SK-N-SH treated with all-trans-retinoic acid at 6 μM for 48 hours (cell line): ENCODE measurements around the gene CCBE1.

ENCODE experiments used
- ATAC-seq: fragments of 200-7000 bp; cut with Tn5 transposase; 3 replicates; pipeline ENCODE4 v1.9.1; 2020; ENCODE audit warnings: mild to moderate bottlenecking, moderate library complexity
- ARNTL ChIP-seq: fragments of 450-650 bp; formaldehyde crosslinking; IDR thresholded peaks from 2 replicates; pipeline ENCODE4 v1.5.0; 2020; ENCODE audit warnings: low read depth, mild to moderate bottlenecking, moderate library complexity, borderline replicate concordance
- BACH2 ChIP-seq: fragments of 250-450 bp; sonication (Bioruptor Pico); IDR thresholded peaks from 2 replicates; pipeline ENCODE4 v1.9.0; 2021; ENCODE audit warnings: mild to moderate bottlenecking, borderline replicate concordance
- CREB5 ChIP-seq: fragments of 250-450 bp; sonication (Bioruptor Pico); IDR thresholded peaks from 2 replicates; pipeline ENCODE4 v1.5.1; 2020; ENCODE audit warnings: low read depth, mild to moderate bottlenecking, moderate library complexity
- CSRNP3 ChIP-seq: fragments of 250-450 bp; sonication (Bioruptor Pico); IDR thresholded peaks from 2 replicates; pipeline ENCODE4 v1.5.1; 2021; ENCODE audit warnings: mild to moderate bottlenecking, moderate library complexity
- ESRRG ChIP-seq: fragments of 250-450 bp; sonication (Bioruptor Pico); IDR thresholded peaks from 2 replicates; pipeline ENCODE4 v1.6.1; 2021; ENCODE audit warnings: mild to moderate bottlenecking
- GLIS3 ChIP-seq: fragments of 250-450 bp; sonication (Bioruptor Pico); IDR thresholded peaks from 2 replicates; pipeline ENCODE4 v1.5.0; 2020; ENCODE audit warnings: mild to moderate bottlenecking, moderate library complexity
- ISL1 ChIP-seq: fragments of 250-450 bp; sonication (Bioruptor Pico); IDR thresholded peaks from 2 replicates; pipeline ENCODE4 v2.1.2; 2022; ENCODE audit warnings: mild to moderate bottlenecking, moderate library complexity
- OSR1 ChIP-seq: fragments of 250-450 bp; sonication (Bioruptor Pico); IDR thresholded peaks from 2 replicates; pipeline ENCODE4 v1.8.0; 2022; ENCODE audit warnings: moderate library complexity, mild to moderate bottlenecking, inconsistent platforms
- PPARA ChIP-seq: fragments of 250-450 bp; sonication (Bioruptor Pico); IDR thresholded peaks from 2 replicates; pipeline ENCODE4 v1.5.0; 2020; ENCODE audit warnings: mild to moderate bottlenecking, borderline replicate concordance
- RARB ChIP-seq: fragments of 250-450 bp; sonication (Bioruptor Pico); IDR thresholded peaks from 2 replicates; pipeline ENCODE4 v1.8.0; 2021; ENCODE audit warnings: mild to moderate bottlenecking, moderate library complexity
- TCF4 ChIP-seq: fragments of 250-450 bp; sonication (Bioruptor Pico); IDR thresholded peaks from 2 replicates; pipeline ENCODE4 v1.8.0; 2021; ENCODE audit warnings: mild to moderate bottlenecking, moderate library complexity, borderline replicate concordance
- TOX ChIP-seq: fragments of 250-450 bp; sonication (Bioruptor Pico); IDR thresholded peaks from 2 replicates; pipeline ENCODE4 v1.8.0; 2021; ENCODE audit warnings: mild to moderate bottlenecking, moderate library complexity, borderline replicate concordance
- TSHZ2 ChIP-seq: fragments of 250-450 bp; sonication (Bioruptor Pico); IDR thresholded peaks from 2 replicates; pipeline ENCODE4 v1.5.0; 2020; ENCODE audit warnings: mild to moderate bottlenecking, moderate library complexity
- ZC3H10 ChIP-seq: fragments of 250-450 bp; sonication (Bioruptor Pico); IDR thresholded peaks from 2 replicates; pipeline ENCODE4 v1.5.1; 2021; ENCODE audit warnings: mild to moderate bottlenecking, moderate library complexity
- ZFP3 ChIP-seq: fragments of 250-450 bp; sonication (Bioruptor Pico); IDR thresholded peaks from 2 replicates; pipeline ENCODE4 v1.5.0; 2020; ENCODE audit warnings: mild to moderate bottlenecking, moderate library complexity
- ZFP30 ChIP-seq: fragments of 450-650 bp; formaldehyde crosslinking; IDR thresholded peaks from 2 replicates; pipeline ENCODE4 v1.5.0; 2022; ENCODE audit warnings: mild to moderate bottlenecking, moderate library complexity
- ZNF565 ChIP-seq: fragments of 450-650 bp; formaldehyde crosslinking; conservative IDR thresholded peaks from 2 replicates; pipeline ENCODE4 v1.5.0; 2020; ENCODE audit warnings: low read depth, mild to moderate bottlenecking, moderate library complexity
- ZNF70 ChIP-seq: fragments of 450-650 bp; formaldehyde crosslinking; IDR thresholded peaks from 2 replicates; pipeline ENCODE4 v1.5.0; 2020; ENCODE audit warnings: mild to moderate bottlenecking, moderate library complexity
- TF ChIP-seq, protein P1 (sequence below): fragments of 250-450 bp; sonication (Bioruptor Pico); IDR thresholded peaks from 2 replicates; pipeline ENCODE4 v1.8.0; 2020; ENCODE audit warnings: mild to moderate bottlenecking, moderate library complexity, borderline replicate concordance

Gene CCBE1

DNA sequence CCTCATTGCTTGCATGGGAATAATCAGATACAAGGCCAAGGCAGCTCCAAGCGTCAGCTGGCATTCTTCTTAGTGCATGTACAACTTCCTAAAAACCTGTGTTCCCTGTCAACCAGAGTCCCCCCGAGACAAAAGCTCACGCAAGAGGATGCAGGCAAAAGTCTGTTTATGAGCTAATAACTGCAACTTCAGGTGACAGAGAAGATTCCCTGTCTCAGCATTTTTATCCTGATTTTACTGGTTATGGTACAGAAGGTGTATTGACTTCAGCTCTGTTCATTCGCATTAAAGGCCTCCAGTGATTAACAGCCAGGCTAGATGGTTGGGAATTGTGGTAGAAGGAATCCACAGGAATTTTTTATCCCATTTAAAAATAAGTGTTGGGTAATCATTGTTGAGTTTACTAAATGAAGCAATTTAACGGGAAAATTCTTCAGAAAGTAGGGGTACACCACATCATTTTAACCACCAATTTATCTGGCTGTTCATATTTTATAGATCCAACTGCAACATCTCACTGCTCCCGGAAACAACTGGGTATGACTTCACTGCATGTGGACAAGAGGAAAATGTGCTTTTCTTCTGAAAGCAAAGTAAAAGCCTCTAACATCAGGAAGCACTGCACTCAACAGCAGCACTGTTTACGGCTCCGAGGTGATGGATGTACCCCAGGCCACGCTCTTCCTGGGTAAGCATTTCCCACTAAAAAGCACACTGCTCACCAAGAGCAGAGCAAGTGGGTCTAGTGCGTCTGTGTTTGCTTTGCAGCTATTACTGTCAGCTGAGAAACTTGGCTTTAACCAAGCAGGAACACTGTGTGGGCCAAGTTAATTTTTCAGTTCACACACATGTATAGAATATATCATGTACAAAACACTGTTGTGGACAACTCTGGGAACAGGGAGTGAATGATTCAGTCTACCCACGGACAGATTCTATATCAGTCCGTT is 31.9 kb downstream of the CCBE1 start (continued):
- TF ChIP-seq ZNF70 (CRISPR knock-in tag): no peak

DNA sequence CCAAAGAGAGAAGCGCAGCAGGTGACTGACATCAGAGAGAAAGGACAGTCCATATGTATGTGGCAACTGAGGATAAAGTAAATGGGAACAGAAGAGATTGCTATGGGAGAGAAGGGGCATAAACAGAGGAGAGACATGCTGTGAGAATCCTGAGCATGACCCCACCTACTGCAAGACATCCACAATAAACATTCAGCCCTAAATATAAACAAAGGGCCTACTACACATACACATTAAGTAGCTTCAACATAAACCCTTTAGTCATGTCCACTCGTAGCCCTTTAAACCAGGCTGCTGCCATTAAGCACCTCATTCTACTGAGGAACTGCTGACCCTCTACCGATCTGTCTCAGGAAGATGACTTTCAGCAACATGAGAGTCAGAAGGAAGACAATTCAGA is 32.9 kb downstream of the CCBE1 start:
- ATAC-seq: no peak
- TF ChIP-seq CREB5 (CRISPR knock-in tag) (no peak), ZNF70 (CRISPR knock-in tag) (no peak), ZFP3 (CRISPR knock-in tag) (no peak), ZFP30 (CRISPR knock-in tag) (no peak), TSHZ2 (no peak), BACH2 (CRISPR knock-in tag) (no peak), TCF4 (CRISPR knock-in tag) (no peak), ISL1 (no peak), CSRNP3 (no peak), PPARA (CRISPR knock-in tag) (no peak)

- no peak for ATAC-seq
Measured at GRCh38 chr18:59663096-59663495, 34.1 kb downstream of the CCBE1 start.

More at GRCh38 chr18:59663096-59663495, 34.1 kb downstream of the CCBE1 start:
- TF ChIP-seq ZFP30 (CRISPR knock-in tag) (no peak), RARB (no peak), GLIS3 (CRISPR knock-in tag) (no peak), PPARA (CRISPR knock-in tag) (no peak), ARNTL (CRISPR knock-in tag) (no peak), CSRNP3 (no peak), ESRRG (CRISPR knock-in tag) (no peak), ISL1 (no peak), ZNF565 (CRISPR knock-in tag) (no peak), OSR1 (CRISPR knock-in tag) (no peak), ZC3H10 (CRISPR knock-in tag) (no peak), TOX (CRISPR knock-in tag) (no peak), TCF4 (CRISPR knock-in tag) (no peak)
- TF ChIP-seq, protein P1, sequence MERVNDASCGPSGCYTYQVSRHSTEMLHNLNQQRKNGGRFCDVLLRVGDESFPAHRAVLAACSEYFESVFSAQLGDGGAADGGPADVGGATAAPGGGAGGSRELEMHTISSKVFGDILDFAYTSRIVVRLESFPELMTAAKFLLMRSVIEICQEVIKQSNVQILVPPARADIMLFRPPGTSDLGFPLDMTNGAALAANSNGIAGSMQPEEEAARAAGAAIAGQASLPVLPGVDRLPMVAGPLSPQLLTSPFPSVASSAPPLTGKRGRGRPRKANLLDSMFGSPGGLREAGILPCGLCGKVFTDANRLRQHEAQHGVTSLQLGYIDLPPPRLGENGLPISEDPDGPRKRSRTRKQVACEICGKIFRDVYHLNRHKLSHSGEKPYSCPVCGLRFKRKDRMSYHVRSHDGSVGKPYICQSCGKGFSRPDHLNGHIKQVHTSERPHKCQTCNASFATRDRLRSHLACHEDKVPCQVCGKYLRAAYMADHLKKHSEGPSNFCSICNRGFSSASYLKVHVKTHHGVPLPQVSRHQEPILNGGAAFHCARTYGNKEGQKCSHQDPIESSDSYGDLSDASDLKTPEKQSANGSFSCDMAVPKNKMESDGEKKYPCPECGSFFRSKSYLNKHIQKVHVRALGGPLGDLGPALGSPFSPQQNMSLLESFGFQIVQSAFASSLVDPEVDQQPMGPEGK (CRISPR knock-in tag): no peak
